K562 treated with DMSO at 1 percent for 12 hours (cell line): ENCODE results near the gene ZP2. TPM values are rescaled to one million over a fixed set of nuclear protein-coding genes. Genes with fewer than 3 reads are reported as not detected.

Experiments
- total RNA-seq: library from RNA; unstranded; fragments of 300-600 nt; gene quantifications from 2 replicates; pipeline ENCODE4 v1.2.3, GENCODE V29; 2022; ENCODE audit not compliant: insufficient read depth

Gene ZP2
- not detected in 2 replicates for total RNA-seq

GRCh38 chr16:21211486-21211885 is at the start of gene ZP2:
Gene ZP2, minus strand, starts transcription at chr16:21211574. Its CDS starts 27 bp downstream, at chr16:21211547.

GRCh38 chr16:21233521-21234150 is 22.3 kb upstream of the ZP2 start, which contains the start of gene ANKS4B:
Gene ANKS4B, plus strand, starts transcription at chr16:21233699. Its CDS starts 39 bp downstream, at chr16:21233738.

GRCh38 chr16:21158208-21159110 is 52.9 kb downstream of the ZP2 start, which contains the start of gene LDAF1:
Gene LDAF1, plus strand, starts transcription at chr16:21158674. Its CDS starts 2,509 bp downstream, at chr16:21161183.

GRCh38 chr16:21150375-21151001 is 60.9 kb downstream of the ZP2 start, which contains the start of gene DNAH3:
Gene DNAH3, minus strand, starts transcription at chr16:21150846. Its CDS starts 527 bp downstream, at chr16:21150319.

Other genes starting within 250 kb of the ZP2 start
- 0.60 TPM in 1 of 2 replicates, not detected in the other for gene DNAH3, start 60.7 kb downstream of the ZP2 start, total RNA-seq
- 18.9 and 29.5 TPM in 2 replicates for gene LDAF1, start 52.9 kb downstream of the ZP2 start, total RNA-seq
- not detected in 2 replicates for gene ANKS4B, start 22.1 kb upstream of the ZP2 start, total RNA-seq
- gene CRYM, start 66.7 kb upstream of the ZP2 start, total RNA-seq = 2.1 and 2.4 TPM in 2 replicates